Renal cortical epithelial cell (primary cell): ENCODE data around the gene PCK2. TPM values are rescaled to one million over a fixed set of nuclear protein-coding genes. Genes with fewer than 3 reads are reported as not detected.

Experiments
- total RNA-seq: library from RNA; depleted of rRNA; stranded (reverse); fragments of >200 nt; gene quantifications from 2 replicates; pipeline ENCODE4 v1.2.3, GENCODE V29; 2014

The PCK2 gene
- total RNA-seq, 1 donor from 2014 or later: 18.5 TPM

Other genes with a start within 250 kb of the PCK2 start
- 31.3 and 34.6 TPM in 2 replicates for gene DHRS4, start 140.5 kb upstream of the PCK2 start, total RNA-seq
- gene DHRS4L2, start 105.4 kb upstream of the PCK2 start, total RNA-seq: 8.3 and 9.4 TPM in 2 replicates
- 0.10 TPM in 1 of 2 replicates, not detected in the other for gene CARMIL3, start 42.3 kb upstream of the PCK2 start, total RNA-seq
- not detected in 2 replicates for gene CPNE6, start 22.7 kb upstream of the PCK2 start, total RNA-seq
- 73.8 and 112 TPM in 2 replicates for gene DCAF11, start 20.5 kb downstream of the PCK2 start, total RNA-seq
- gene NRL, start 20.6 kb downstream of the PCK2 start, total RNA-seq: 1.6 and 2.4 TPM in 2 replicates
- gene FITM1, start 36.3 kb downstream of the PCK2 start, total RNA-seq: 0.25 TPM in 1 of 2 replicates, not detected in the other
- gene PSME1, start 41.9 kb downstream of the PCK2 start, total RNA-seq: 209 and 265 TPM in 2 replicates
- gene EMC9, start 47.3 kb downstream of the PCK2 start, total RNA-seq: 10.1 and 20.7 TPM in 2 replicates
- 69.3 and 258 TPM in 2 replicates for gene PSME2, start 52.3 kb downstream of the PCK2 start, total RNA-seq
- 52.1 and 52.6 TPM in 2 replicates for gene RNF31, start 53.2 kb downstream of the PCK2 start, total RNA-seq
- gene IRF9, start 67.0 kb downstream of the PCK2 start, total RNA-seq: 78.3 and 87.7 TPM in 2 replicates
- gene REC8, start 77.8 kb downstream of the PCK2 start, total RNA-seq: 13.4 and 43.3 TPM in 2 replicates
- 47.4 and 76.0 TPM in 2 replicates for gene IPO4, start 94.5 kb downstream of the PCK2 start, total RNA-seq
- gene TM9SF1, start 101.1 kb downstream of the PCK2 start, total RNA-seq: 75.4 and 153 TPM in 2 replicates
- 0.05 TPM in 1 of 2 replicates, not detected in the other for gene TSSK4, start 111.4 kb downstream of the PCK2 start, total RNA-seq
- 38.4 and 65.1 TPM in 2 replicates for gene CHMP4A, start 119.2 kb downstream of the PCK2 start, total RNA-seq
- gene MDP1, start 121.8 kb downstream of the PCK2 start, total RNA-seq: 10.0 and 10.2 TPM in 2 replicates
- 146 and 185 TPM in 2 replicates for gene NEDD8, start 138.1 kb downstream of the PCK2 start, total RNA-seq
- gene GMPR2, start 138.6 kb downstream of the PCK2 start, total RNA-seq: 96.7 and 106 TPM in 2 replicates
- 46.8 and 75.5 TPM in 2 replicates for gene TINF2, start 148.3 kb downstream of the PCK2 start, total RNA-seq
- 0.45 and 1.6 TPM in 2 replicates for gene TGM1, start 168.9 kb downstream of the PCK2 start, total RNA-seq
- gene RABGGTA, start 177.3 kb downstream of the PCK2 start, total RNA-seq: 25.2 and 29.7 TPM in 2 replicates
- 18.3 and 29.9 TPM in 2 replicates for gene DHRS1, start 205.5 kb downstream of the PCK2 start, total RNA-seq
- gene NOP9, start 205.5 kb downstream of the PCK2 start, total RNA-seq: 23.2 and 32.3 TPM in 2 replicates
- gene CIDEB, start 213.7 kb downstream of the PCK2 start, total RNA-seq: 0.87 and 2.8 TPM in 2 replicates
- gene LTB4R2, start 215.8 kb downstream of the PCK2 start, total RNA-seq: 1.9 and 3.6 TPM in 2 replicates
- gene LTB4R, start 217.2 kb downstream of the PCK2 start, total RNA-seq: 0.17 and 1.3 TPM in 2 replicates
- 0.40 and 2.6 TPM in 2 replicates for gene ADCY4, start 240.8 kb downstream of the PCK2 start, total RNA-seq
- gene RIPK3, start 245.7 kb downstream of the PCK2 start, total RNA-seq: 1.8 and 9.7 TPM in 2 replicates